IPS DF 6.9 (cell line): ENCODE results near the gene USP12.
"Not testable (repeated sequence)": the region's sequence is repeated elsewhere in the genome, so short reads cannot be mapped to it uniquely, and the experiment has no call there.

ENCODE experiments used
- DNase-seq: peaks from one replicate; pipeline ENCODE4 v3.0.0-alpha.2; 2013; ENCODE audit warnings: low read depth, low spot score
- H3K27ac ChIP-seq: one replicate; pipeline ENCODE4 v1.5.1; 2013; ENCODE audit warnings: low read length, control low read depth
- H3K27me3 ChIP-seq: 2 replicates; pipeline ENCODE4 v1.6.1; 2013; ENCODE audit warnings: mild to moderate bottlenecking, low read length; ENCODE audit not compliant: control insufficient read depth, insufficient read depth
- H3K36me3 ChIP-seq: 2 replicates; pipeline ENCODE4 v1.6.1; 2013; ENCODE audit warnings: low read length; ENCODE audit not compliant: control insufficient read depth, insufficient read depth
- H3K4me1 ChIP-seq: 2 replicates; pipeline ENCODE4 v1.6.1; 2013; ENCODE audit warnings: low read length; ENCODE audit not compliant: control insufficient read depth, insufficient read depth
- H3K4me3 ChIP-seq: 2 replicates; pipeline ENCODE4 v1.5.1; 2013; ENCODE audit warnings: mild to moderate bottlenecking, low read length
- H3K9me3 ChIP-seq: 2 replicates; pipeline ENCODE4 v1.6.1; 2013; ENCODE audit warnings: low read length, inconsistent platforms; ENCODE audit not compliant: control insufficient read depth, insufficient read depth
- WGBS: extraction: QIAGEN DNeasy Blood & Tissue Kit; methylation state at CpG from one replicate; pipeline ENCODE4 v1.1.7; 2013; ENCODE audit warnings: mixed read lengths, missing lambda C conversion rate; ENCODE audit not compliant: insufficient read length, insufficient coverage; 5-methylcytosine and 5-hydroxymethylcytosine counted together

USP12 gene

GRCh38 chr13:27159806-27160563 lies 11.6 kb downstream of the USP12 start:
- Histone ChIP-seq H3K27ac (no peak overlapping the region), H3K4me3 (no peak overlapping the region), H3K9me3 (no peaks in the 10 kb centered on the region), H3K4me1 (no peaks in the 10 kb centered on the region), H3K27me3 (no peaks in the 10 kb centered on the region), H3K36me3 (no peaks in the 10 kb centered on the region)
- WGBS = no CpG with 5 or more reads among the region's 5 CpGs
- no peak for DNase-seq

GRCh38 chr13:27158335-27158734 lies 13.3 kb downstream of the USP12 start:
- H3K4me3 ChIP-seq = no peak overlapping the region
- H3K27me3 ChIP-seq = no peaks in the 10 kb centered on the region
- H3K4me1 ChIP-seq = no peaks in the 10 kb centered on the region
- H3K9me3 ChIP-seq = no peaks in the 10 kb centered on the region
- no peak for DNase-seq
- no peaks in the 10 kb centered on the region for H3K36me3 ChIP-seq
- no CpG with 5 or more reads among the region's 5 CpGs for WGBS
- H3K27ac ChIP-seq = no peak overlapping the region

GRCh38 chr13:27151798-27152599 lies 19.6 kb downstream of the USP12 start:
- Histone ChIP-seq H3K36me3 (no peaks in the 10 kb centered on the region), H3K4me1 (0 out of 2 replicates have a peak, but pooled peaks cover 1% of the 10 kb centered on the region), H3K4me3 (no peak overlapping the region), H3K27me3 (no peaks in the 10 kb centered on the region; the same call in 1 of the 2 replicates), H3K27ac (no peak overlapping the region), H3K9me3 (no peaks in the 10 kb centered on the region)
- no peak for DNase-seq
- WGBS = no CpG with 5 or more reads among the region's 4 CpGs

- no peaks in the 10 kb centered on the region for H3K36me3 ChIP-seq
- no peak overlapping the region for H3K27ac ChIP-seq
- no CpG with 5 or more reads among the region's 6 CpGs for WGBS
- H3K4me1 ChIP-seq = 0 out of 2 replicates have a peak, but pooled peaks cover 1% of the 10 kb centered on the region
- no peak for DNase-seq
- no peaks in the 10 kb centered on the region; the same call in 1 of the 2 replicates for H3K27me3 ChIP-seq
- no peak overlapping the region for H3K4me3 ChIP-seq
- H3K9me3 ChIP-seq = no peaks in the 10 kb centered on the region
Observed at GRCh38 chr13:27149702-27150101, 21.9 kb downstream of the USP12 start.

- WGBS = no CpG with 5 or more reads among the region's 6 CpGs
- no peak for DNase-seq
- Histone ChIP-seq H3K27me3 (no peaks in the 10 kb centered on the region; the same call in 1 of the 2 replicates), H3K4me3 (no peak overlapping the region), H3K4me1 (peaks cover 1% of the 10 kb centered on the region; the same call in 1 of the 2 replicates), H3K9me3 (no peaks in the 10 kb centered on the region), H3K27ac (no peak overlapping the region), H3K36me3 (no peaks in the 10 kb centered on the region)
Observed at GRCh38 chr13:27148900-27149299, 22.7 kb downstream of the USP12 start.

- Histone ChIP-seq H3K36me3 (no peaks in the 10 kb centered on the region), H3K27ac (no peak overlapping the region), H3K4me3 (no peak overlapping the region), H3K9me3 (no peaks in the 10 kb centered on the region), H3K4me1 (peaks cover 1% of the 10 kb centered on the region; the same call in 1 of the 2 replicates), H3K27me3 (no peaks in the 10 kb centered on the region; the same call in 1 of the 2 replicates)
- no peak for DNase-seq
- WGBS = no CpG with 5 or more reads among the region's 8 CpGs
Observed at GRCh38 chr13:27147530-27148170, 24.0 kb downstream of the USP12 start.

GRCh38 chr13:27141746-27142145 lies 29.9 kb downstream of the USP12 start:
- Histone ChIP-seq H3K27ac (no peak overlapping the region), H3K27me3 (no peaks in the 10 kb centered on the region), H3K4me1 (peaks cover 2% of the 10 kb centered on the region), H3K36me3 (no peaks in the 10 kb centered on the region), H3K9me3 (no peaks in the 10 kb centered on the region), H3K4me3 (no peak overlapping the region)
- no CpG with 5 or more reads among the region's 5 CpGs for WGBS
- no peak for DNase-seq

- H3K27me3 ChIP-seq, DNase-seq, H3K36me3 ChIP-seq, H3K9me3 ChIP-seq, H3K27ac ChIP-seq, H3K4me1 ChIP-seq, H3K4me3 ChIP-seq: not testable (repeated sequence)
- no CpG with 5 or more reads among the region's 5 CpGs for WGBS
Observed at GRCh38 chr13:27141159-27141558, 30.5 kb downstream of the USP12 start.

GRCh38 chr13:27140060-27140459 lies 31.6 kb downstream of the USP12 start:
- Histone ChIP-seq H3K4me3 (no peak overlapping the region), H3K9me3 (no peaks in the 10 kb centered on the region), H3K27me3 (no peaks in the 10 kb centered on the region), H3K36me3 (no peaks in the 10 kb centered on the region), H3K4me1 (peaks cover 2% of the 10 kb centered on the region), H3K27ac (no peak overlapping the region)
- WGBS = no CpG with 5 or more reads among the region's 4 CpGs
- DNase-seq = no peak

- Histone ChIP-seq H3K27ac (no peak overlapping the region), H3K4me1 (peaks cover 2% of the 10 kb centered on the region), H3K36me3 (no peaks in the 10 kb centered on the region), H3K27me3 (no peaks in the 10 kb centered on the region), H3K9me3 (no peaks in the 10 kb centered on the region), H3K4me3 (no peak overlapping the region)
- no CpG with 5 or more reads among the region's 2 CpGs for WGBS
- no peak for DNase-seq
Observed at GRCh38 chr13:27139565-27139964, 32.0 kb downstream of the USP12 start.
